HEK293 (cell line): ENCODE data around the gene CCDC141.

Source experiments
- CTCF ChIP-seq: fragments of 450-650 bp; formaldehyde crosslinking; IDR thresholded peaks from 2 replicates; pipeline ENCODE4 v1.5.1; 2016; ENCODE audit warnings: missing biosample characterization, missing genetic modification characterization
- ELK4 ChIP-seq: IDR thresholded peaks from 2 replicates; pipeline ENCODE4 v1.6.1; 2011; ENCODE audit warnings: mild to moderate bottlenecking, low read depth, low read length, borderline replicate concordance
- KLF10 ChIP-seq: fragments of 450-650 bp; IDR thresholded peaks from 2 replicates; pipeline ENCODE4 v1.5.1; 2018; ENCODE audit warnings: missing biosample characterization, mild to moderate bottlenecking, missing genetic modification characterization
- ZBTB17 ChIP-seq: fragments of 450-650 bp; formaldehyde crosslinking; IDR thresholded peaks from 2 replicates; pipeline ENCODE4 v1.5.1; 2016; ENCODE audit warnings: missing biosample characterization, missing genetic modification characterization
- ZBTB7A ChIP-seq: fragments of 450-650 bp; formaldehyde crosslinking; IDR thresholded peaks from 2 replicates; pipeline ENCODE4 v1.5.1; 2016; ENCODE audit warnings: low read depth, missing biosample characterization, missing genetic modification characterization
- ZFP69B ChIP-seq: fragments of 450-650 bp; formaldehyde crosslinking; IDR thresholded peaks from 2 replicates; pipeline ENCODE4 v1.5.1; 2016; ENCODE audit warnings: missing biosample characterization, missing genetic modification characterization
- ZNF211 ChIP-seq: fragments of 450-650 bp; formaldehyde crosslinking; IDR thresholded peaks from 2 replicates; pipeline ENCODE4 v1.5.1; 2016; ENCODE audit warnings: low read depth, missing biosample characterization, missing genetic modification characterization
- ZNF274 ChIP-seq, 2 experiments: fragments of 200-500 bp in 1 of 2; fragments of 450-650 bp in 1 of 2; sonication (Bioruptor generic) in 1 of 2; formaldehyde crosslinking in 1 of 2; IDR thresholded peaks; 2 replicates each; pipeline versions ENCODE4 v1.5.1 to v1.6.1; 2014 to 2016; ENCODE audit warnings: borderline replicate concordance in 1 of 2, inconsistent platforms in 1 of 2, low read length in 1 of 2, missing biosample characterization in 1 of 2, missing genetic modification characterization in 1 of 2
- ZNF280D ChIP-seq: fragments of 450-650 bp; formaldehyde crosslinking; IDR thresholded peaks from 2 replicates; pipeline ENCODE4 v1.5.1; 2016; ENCODE audit warnings: missing biosample characterization, missing genetic modification characterization
- ZNF558 ChIP-seq: fragments of 450-650 bp; formaldehyde crosslinking; IDR thresholded peaks from 2 replicates; pipeline ENCODE4 v1.5.1; 2016; ENCODE audit warnings: missing biosample characterization, missing genetic modification characterization
- ZNF701 ChIP-seq: fragments of 450-650 bp; formaldehyde crosslinking; IDR thresholded peaks from 2 replicates; pipeline ENCODE4 v1.5.1; 2016; ENCODE audit warnings: missing biosample characterization, missing genetic modification characterization

GRCh38 chr2:178811901-178812300, 238.0 kb downstream of the CCDC141 start:
- TF ChIP-seq ZBTB7A (tag by site-specific recombination) = no peak
- no peak for TF ChIP-seq KLF10
- no peak for TF ChIP-seq ZFP69B
- TF ChIP-seq ZNF274 (IDR thresholded peaks at IDR 0.05; ENCODE audit: low read length) = no peak
- no peak for TF ChIP-seq ZNF274 (tag by site-specific recombination; IDR thresholded peaks at IDR 0.05; ENCODE audit: borderline replicate concordance)
- no peak for TF ChIP-seq CTCF (tag by site-specific recombination)
- no peak for TF ChIP-seq ZNF280D (tag by site-specific recombination)
- TF ChIP-seq ZBTB17 (tag by site-specific recombination) = no peak
- TF ChIP-seq ELK4 = no peak
- TF ChIP-seq ZNF558 (tag by site-specific recombination) = no peak
- TF ChIP-seq ZNF211 (tag by site-specific recombination) = no peak
- no peak for TF ChIP-seq ZNF701 (tag by site-specific recombination)
